ENCODE results near the gene FUT1.
A peak's percentile ranks its signal among the peaks of the same experiment; 100 is the strongest.
"Not testable (repeated sequence)": the region's sequence is repeated elsewhere in the genome, so short reads cannot be mapped to it uniquely, and the experiment has no call there.

FUT1 gene

DNA sequence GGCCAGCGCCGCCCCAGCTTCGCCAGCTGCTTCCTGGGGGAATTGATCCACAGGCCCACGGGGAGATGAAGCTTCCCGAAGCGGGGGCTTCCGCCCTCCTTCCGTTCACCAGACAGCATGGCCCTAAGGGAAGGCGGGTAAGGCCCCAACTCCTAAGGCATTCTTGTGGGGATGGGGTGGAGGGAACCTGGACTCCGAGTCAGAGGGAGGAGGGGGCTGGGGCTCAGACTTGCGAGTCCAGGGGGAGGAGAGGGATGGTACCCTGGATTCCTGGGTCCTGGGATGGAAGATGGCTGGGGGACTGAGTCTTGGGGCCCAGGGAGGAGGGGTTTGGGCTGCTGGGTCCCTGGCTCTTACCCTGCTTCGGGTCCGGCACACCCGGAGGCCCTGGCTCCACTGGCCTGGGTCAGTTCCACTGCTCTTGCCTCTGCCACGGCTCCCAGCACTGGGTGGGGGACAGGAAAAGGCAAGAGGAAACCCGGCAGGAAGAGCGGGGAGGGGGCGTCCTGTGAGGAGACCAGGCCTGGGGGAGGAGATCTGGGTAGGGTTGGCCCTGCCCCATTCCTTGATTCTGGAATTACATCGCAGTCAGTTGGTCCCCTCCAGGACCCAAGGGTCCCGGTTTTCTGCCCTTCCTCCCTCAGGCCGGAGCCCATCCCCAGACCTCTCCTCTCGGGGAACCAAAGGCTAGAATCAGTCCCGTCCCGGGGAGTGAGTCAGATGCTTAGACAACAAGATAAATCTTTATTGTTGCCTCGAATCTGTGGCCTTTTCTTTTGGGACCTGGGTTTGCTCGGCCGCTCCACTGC, 12.1 kb downstream of the FUT1 start, which contains the start of gene RASIP1:
Gene RASIP1 (minus strand): TSS at position 447 of the 809 bp plus-strand sequence. CDS start 328 bp downstream, at position 119.
- no peak for DNase-seq

- DNase-seq: no peak
Measured at GRCh38 chr19:48739404-48740163, 12.9 kb downstream of the FUT1 start.

- peak; percentile 70 to 79 for DNase-seq
Measured at GRCh38 chr19:48738557-48739403, 13.7 kb downstream of the FUT1 start.

DNA sequence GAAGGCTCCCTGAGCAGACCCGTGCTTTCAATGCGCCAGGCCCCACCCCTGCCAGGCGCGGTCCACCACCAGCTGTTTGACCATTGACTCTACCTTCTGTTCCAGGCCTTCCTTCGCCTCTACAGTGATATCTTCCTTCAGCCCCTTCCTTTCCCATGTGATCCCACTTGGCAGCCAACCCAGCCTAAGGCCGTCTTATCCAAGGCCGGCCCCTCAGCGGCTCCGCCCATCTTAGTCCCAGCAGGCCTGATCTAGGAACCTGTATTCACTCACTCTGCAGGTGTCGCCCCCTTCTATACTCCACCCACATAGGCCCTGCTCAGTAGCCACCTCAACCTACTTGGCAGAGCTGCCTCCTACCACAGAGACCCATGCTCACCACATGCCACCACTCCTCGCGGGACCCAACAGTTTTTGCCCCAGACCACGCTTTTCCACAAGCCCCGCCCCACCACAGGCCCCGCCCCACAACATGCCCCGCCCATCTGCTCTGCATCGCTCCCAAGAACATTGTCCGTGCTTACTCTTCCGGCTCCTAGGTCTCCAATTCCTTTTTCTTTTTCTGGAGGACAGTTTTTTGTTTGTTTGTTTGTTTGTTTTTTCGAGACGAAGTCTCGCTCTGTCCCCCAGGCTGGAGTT, 15.0 kb downstream of the FUT1 start:
- DNase-seq: no peak

DNA sequence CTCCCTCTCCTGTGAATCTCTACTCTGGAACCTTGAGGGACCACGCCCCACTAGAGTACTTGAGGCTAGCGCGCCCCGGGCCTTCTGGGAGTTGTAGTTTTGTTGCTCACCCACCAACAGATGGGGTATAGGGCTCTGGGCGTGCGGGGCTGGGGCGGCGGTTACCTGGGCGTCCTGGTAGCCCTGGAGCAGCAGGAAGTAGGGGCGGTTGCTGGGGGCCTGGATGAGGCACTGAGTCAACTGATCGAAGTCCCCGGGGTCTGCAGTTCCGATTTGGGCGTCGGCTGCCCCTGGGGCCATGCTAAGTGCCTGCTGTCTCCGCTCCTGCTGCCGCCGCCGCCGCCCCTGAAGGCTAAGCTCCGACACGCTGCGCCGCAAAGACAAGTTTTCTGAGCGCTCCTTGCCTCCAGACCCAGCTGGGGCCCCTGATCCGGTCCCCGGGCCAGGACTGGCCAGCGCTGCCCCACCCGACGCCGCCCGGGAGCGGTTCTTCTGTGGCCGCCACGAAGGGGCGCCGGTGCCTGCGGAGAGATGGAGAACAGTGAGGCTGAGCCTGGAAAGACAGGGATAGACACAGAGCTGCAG, 17.3 kb downstream of the FUT1 start:
- no peak for DNase-seq

DNA sequence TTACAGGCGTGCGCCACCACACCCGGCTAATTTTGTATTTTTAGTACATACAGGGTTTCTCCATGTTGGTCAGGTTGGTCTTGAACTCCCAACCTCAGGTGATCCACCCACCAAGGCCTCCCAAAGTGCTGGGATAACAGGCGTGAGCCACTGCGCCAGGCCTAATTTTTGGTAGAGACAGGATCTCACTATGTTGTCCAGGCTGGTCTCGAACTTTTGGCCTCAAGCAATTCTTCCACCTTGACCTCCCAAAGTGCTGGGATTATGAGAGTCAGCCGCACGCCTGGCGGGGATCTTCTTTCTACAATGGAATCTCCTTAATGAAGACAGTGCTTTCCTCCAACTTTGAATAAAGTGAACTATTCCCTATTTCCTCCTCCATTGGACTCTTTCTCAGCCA, 17.8 kb downstream of the FUT1 start:
- no peak for DNase-seq

- DNase-seq: no peak
Measured at GRCh38 chr19:48731452-48731851, 21.0 kb downstream of the FUT1 start.

DNA sequence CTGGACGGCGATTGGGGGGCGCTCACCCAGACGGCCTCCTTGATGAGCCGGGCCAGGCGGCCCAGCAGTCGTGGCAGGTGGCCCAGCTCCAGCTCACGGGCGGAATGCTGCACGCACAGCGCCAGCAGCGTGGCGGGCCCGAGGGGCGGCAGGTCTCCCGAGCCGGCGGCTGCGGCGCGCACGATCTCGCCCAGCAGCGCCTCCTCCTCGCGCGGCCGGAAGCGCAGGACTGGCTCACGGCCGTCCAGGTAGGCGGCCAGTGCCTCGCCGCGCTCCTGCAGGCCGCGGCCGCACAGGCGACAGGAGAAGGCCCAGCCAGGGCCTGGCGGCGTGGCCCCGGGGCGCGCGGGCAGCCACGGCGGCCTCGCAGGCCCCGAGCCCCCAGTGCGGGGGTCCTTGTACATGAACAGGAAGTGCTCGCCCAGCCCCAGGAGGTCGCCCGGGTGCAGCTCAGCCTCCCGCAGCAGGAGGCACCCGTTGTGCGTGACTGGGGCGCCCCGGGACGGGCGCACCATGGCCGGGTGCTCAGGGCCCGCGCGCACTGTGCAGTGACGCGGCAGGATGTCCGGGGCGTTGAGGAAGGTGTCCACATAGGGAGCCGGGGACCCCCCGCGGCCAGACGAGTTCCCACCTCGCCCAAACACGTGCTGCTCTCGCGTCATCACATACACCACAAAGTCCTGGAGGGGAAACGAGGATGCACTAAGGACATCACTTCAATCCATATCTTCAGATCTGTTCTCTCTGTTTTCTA, 23.4 kb downstream of the FUT1 start:
- no peak for DNase-seq

DNA sequence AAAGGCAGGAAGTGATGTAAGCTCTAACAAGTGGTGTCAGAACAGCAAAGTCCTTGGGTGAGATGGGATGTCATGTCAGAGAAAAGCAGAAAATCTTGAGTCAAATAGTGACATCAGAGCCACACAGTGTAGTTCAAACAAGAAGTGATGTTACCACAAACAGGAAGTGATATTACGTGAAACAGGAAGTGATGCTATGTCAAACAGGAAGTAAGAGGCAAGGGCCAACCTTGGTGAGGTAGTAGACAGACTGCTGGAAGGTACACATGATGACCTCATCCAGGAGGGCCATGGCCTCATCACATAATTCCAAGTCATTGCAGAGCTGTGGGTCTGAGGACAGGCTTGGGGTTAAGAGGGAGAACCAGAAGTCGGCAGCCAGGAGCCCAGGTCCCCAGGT, 25.9 kb downstream of the FUT1 start:
- no peak for DNase-seq

DNA sequence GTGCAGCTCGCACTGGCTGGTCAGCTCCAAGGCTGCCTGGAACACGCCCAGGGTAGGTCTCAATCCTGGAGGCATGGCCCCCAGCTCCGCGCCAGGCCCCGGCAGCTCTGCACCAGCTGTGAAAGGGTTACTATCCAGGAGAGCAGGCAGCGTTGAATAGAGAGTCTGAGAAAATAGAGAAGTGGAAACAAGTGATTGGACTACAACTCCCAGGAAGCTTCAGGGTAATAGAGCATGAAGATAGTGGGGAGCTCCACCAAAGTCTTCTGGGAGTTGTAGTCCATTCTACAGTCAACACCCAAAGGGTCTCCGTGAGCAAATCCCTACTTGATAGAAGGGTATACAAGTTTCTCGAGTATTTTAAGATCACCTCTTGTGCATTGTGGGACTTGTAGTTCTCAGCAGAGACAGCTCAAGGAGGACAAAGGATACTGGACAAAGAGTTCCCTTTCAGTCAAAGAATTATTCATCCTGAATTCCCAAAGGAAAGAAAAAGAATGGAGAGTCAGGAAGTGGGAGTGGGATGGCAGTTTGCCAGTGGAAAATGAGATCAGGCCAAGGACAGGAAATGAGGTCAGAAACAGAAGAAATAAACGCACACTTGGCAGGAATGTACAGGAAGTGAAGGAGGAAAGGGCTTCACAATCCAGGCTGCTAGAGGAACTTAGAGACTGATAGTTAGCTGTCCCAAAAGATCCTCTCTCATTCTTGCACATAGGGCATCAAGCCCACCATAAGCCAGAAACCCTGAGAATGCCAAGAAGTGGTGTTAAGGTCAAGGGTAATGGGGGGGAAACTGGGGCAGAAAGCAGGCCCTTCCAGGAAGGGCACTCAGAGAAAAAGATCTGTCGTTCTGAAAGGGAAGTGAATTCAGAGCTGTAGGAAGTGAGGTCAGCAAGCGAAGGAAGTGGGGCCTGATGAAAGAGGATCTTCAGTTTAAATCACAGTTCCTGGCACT, 27.4 kb downstream of the FUT1 start:
- DNase-seq: no peak

- DNase-seq: no peak
Measured at GRCh38 chr19:48722196-48722708, 30.2 kb downstream of the FUT1 start.

DNA sequence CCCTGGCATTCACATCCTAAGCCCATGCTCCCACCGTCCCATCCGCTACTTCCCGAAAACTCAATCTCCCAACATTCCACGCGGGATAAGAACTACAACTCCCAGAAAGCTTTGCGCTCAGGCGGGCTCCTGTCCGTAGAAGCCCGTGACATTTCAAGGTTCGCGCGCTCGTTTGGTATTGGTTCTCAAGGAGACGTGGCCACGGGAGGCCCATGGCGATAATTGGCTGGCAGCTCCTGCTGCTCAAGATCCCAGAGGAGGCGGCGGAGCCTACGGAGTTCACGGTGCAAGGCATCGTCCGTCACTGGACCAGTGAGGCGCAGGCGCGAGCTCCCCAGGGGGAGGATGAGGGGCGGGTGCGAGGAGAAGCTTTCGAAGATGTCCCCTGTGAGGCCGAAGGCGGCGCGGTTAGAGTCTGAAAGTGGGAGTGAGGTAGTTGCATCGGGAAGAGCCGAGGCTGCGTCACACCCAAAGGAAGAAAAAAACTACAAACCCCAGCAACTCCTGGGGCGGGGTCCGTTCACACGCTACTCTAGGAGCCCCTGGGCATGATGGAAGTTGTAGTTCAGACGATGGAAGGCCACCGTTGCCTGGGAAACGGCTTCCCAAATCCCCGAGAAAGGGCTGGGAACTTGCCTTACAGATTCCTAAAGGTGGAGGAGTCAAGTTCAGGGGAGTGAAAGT, 31.7 kb downstream of the FUT1 start:
- peak; percentile 89 to 99 for DNase-seq

DNA sequence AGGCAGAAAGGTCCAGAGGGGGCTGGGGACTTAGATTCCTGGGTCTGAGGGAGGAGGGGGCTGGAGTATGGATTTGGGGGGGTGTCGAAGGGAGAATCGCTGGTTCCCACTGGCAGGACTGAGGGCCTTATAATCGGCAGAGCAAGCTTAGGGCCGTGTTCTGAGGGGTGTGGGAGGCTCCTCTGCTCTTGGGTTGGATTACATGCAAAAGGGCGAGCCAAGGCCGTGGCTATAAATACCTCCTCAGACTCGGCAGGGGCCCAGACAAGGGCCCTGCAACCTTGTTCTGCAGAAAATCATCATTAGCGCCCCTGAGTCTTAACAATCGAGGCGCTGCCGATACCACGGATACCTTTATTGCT, 32.2 kb downstream of the FUT1 start:
- DNase-seq: no peak

GRCh38 chr19:48719263-48720171, 32.9 kb downstream of the FUT1 start, which contains the start of gene MAMSTR:
TSS of gene MAMSTR (minus strand) at chr19:48719725. CDS start at chr19:48719031, 694 bp downstream.
- no peak for DNase-seq

DNA sequence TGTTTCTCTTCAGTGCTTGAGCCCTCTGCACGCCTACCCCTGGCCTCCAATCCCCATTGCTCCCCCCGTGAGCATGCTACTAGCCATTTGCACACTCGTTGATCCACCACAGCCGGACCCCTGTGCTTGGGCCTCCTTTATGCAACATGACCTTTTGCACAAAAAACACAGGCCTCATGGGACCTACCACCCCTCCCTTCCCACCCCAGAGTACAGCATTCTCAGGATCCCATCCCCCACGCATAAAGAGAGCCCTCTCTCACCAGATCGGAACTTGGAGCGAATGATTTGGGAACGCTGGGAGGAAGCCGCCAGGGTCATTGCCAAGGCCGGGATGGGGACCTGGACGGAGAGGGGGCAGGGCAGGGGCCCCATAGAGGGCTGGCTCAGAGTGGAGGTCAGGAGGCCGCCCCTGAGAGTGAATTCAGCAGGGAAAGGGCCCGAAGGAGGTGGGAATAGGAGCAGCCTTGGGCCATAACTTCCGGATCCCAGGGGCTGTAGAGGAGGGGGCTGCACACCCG, 33.7 kb downstream of the FUT1 start:
- no peak for DNase-seq

DNA sequence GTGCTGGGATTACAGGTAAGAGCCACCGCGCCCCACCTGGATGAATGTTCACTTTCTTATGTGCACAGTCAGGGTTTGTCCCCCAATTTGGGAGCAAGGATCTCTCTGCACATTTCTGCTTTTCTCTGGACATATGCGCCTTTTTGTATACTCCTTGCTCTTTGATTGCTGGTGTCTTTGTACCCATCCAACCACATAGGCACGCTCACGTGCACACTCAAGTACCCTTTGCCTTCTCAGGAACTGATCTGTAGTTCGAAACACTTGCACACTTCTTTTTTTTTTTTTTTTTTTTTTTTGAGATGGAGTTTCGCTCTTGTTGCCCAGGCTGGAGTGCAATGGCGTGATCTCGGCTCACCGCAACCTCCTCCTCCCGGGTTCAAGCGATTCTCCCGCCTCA, 34.3 kb downstream of the FUT1 start:
- not testable (repeated sequence) for DNase-seq

- DNase-seq: peak in 1 of 2 experiments; percentile 46
Measured at GRCh38 chr19:48716562-48717291, 35.7 kb downstream of the FUT1 start.
